Nephron (organoid): ENCODE data around the gene MECP2.

Experiments
- H3K27ac Mint-ChIP-seq, 3 experiments: 2 replicates each; pipeline ENCODE4 v1.8.0; 2020; ENCODE audit warnings: mixed read lengths in 3 of 3, mild to moderate bottlenecking in 2 of 3, moderate library complexity in 1 of 3
- H3K27me3 Mint-ChIP-seq: 2 replicates; pipeline ENCODE4 v1.8.0; 2021; ENCODE audit warnings: low read depth, mild to moderate bottlenecking, moderate library complexity, mixed read lengths
- H3K36me3 Mint-ChIP-seq: 2 replicates; pipeline ENCODE4 v1.8.0; 2020; ENCODE audit warnings: low read depth, mixed read lengths
- H3K4me1 Mint-ChIP-seq: 2 replicates; pipeline ENCODE4 v1.8.0; 2020; ENCODE audit warnings: mixed read lengths
- H3K4me3 Mint-ChIP-seq, 3 experiments: 2 replicates each; pipeline ENCODE4 v1.8.0; 2020; ENCODE audit warnings: mild to moderate bottlenecking in 3 of 3, mixed read lengths in 3 of 3, moderate library complexity in 2 of 3
- H3K9me3 Mint-ChIP-seq: 2 replicates; pipeline ENCODE4 v1.8.0; 2020; ENCODE audit warnings: mixed read lengths
- TF ChIP-seq, protein P1 (sequence below), 3 experiments: fragments of 200-600 bp; sonication (generic); IDR thresholded peaks; one replicate each; pipeline ENCODE4 v1.5.0; 2021; ENCODE audit warnings: antibody characterized with exemption in 3 of 3; ENCODE audit not compliant: unreplicated experiment in 3 of 3

MECP2 gene

DNA sequence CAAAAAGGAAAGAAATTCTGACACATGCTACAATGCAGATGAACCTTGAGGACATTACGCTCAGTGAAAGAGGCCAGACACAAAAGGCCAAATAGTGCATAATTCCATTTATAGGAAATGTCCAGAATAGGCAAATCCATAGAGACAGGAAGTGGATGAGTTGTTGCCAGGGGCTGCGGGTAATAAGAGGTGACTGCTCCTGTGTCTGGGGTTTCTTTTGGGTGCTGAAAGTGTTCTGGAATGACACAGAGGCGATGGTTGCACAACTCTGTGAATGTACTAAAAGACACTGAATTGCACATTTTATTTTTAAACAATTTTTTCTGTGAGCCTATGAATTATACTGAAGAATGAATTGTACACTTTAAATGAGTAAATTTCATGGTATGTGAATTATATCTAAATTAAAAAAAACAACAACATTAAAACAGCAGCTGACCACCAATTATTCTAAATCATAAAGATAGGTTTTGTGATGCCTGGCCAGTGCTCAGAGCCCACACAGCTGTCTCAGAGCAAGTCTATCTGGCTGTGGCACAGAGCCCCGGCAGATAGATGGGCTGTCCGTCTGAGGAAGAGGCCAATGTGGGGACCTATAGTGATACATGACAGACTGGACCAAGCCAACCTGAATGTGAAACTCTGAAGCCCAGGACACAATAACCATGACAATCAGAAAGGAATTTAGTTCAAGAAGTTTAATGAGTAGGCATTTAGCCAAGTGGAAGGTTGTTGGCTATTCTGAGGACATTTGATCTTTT lies 54.3 kb downstream of the MECP2 start:
- TF ChIP-seq, protein P1, sequence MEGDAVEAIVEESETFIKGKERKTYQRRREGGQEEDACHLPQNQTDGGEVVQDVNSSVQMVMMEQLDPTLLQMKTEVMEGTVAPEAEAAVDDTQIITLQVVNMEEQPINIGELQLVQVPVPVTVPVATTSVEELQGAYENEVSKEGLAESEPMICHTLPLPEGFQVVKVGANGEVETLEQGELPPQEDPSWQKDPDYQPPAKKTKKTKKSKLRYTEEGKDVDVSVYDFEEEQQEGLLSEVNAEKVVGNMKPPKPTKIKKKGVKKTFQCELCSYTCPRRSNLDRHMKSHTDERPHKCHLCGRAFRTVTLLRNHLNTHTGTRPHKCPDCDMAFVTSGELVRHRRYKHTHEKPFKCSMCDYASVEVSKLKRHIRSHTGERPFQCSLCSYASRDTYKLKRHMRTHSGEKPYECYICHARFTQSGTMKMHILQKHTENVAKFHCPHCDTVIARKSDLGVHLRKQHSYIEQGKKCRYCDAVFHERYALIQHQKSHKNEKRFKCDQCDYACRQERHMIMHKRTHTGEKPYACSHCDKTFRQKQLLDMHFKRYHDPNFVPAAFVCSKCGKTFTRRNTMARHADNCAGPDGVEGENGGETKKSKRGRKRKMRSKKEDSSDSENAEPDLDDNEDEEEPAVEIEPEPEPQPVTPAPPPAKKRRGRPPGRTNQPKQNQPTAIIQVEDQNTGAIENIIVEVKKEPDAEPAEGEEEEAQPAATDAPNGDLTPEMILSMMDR (IDR thresholded peaks at IDR 0.05; ENCODE audit: unreplicated experiment in 3 of 3), result no peak
- peaks cover 34% of the 10 kb centered on the region for H3K36me3 Mint-ChIP-seq
- no peaks in the 10 kb centered on the region for H3K27me3 Mint-ChIP-seq
- H3K4me3 Mint-ChIP-seq, result no peak overlapping the region
- peaks cover 62% of the 10 kb centered on the region for H3K4me1 Mint-ChIP-seq
- peaks cover 3% of the 10 kb centered on the region for H3K9me3 Mint-ChIP-seq
- peak overlapping the region; percentile 23 to 96 (median 81) for H3K27ac Mint-ChIP-seq

GRCh38 chrX:154040863-154041262 lies 56.7 kb downstream of the MECP2 start:
- Mint-ChIP-seq H3K27ac (peak overlapping the region in 1 of 3 experiments; percentile 96), H3K4me3 (no peak overlapping the region), H3K9me3 (peaks cover 3% of the 10 kb centered on the region), H3K27me3 (no peaks in the 10 kb centered on the region), H3K36me3 (peaks cover 16% of the 10 kb centered on the region), H3K4me1 (peaks cover 43% of the 10 kb centered on the region)
- TF ChIP-seq, protein P1 (IDR thresholded peaks at IDR 0.05; ENCODE audit: unreplicated experiment in 3 of 3), result no peak

DNA sequence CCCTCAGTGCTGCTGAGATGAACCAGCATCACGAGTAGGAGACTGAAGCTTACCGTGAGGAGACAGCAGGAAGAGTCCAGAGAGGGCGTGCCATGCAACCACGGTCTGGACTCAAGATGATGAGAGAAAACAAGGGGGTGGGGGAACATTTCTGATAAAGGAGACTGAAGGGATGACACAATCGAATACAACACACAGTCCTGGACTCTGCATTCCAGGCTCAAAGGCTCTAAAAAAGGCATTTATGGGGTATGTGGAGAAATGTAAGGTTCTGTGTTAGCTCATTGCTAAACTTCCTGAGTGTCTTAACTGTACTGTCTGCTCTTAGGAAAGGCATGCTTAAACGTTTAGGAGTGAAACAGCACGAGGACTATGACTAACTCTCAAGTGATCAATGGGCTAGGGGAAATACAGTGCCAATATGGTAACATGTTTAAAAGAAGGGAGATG lies 57.2 kb downstream of the MECP2 start:
- Mint-ChIP-seq H3K9me3 (peaks cover 3% of the 10 kb centered on the region), H3K4me3 (no peak overlapping the region), H3K4me1 (peaks cover 40% of the 10 kb centered on the region), H3K27me3 (no peaks in the 10 kb centered on the region), H3K27ac (peak overlapping the region in 2 of 3 experiments; percentile 43 to 79), H3K36me3 (peaks cover 13% of the 10 kb centered on the region)
- TF ChIP-seq, protein P1 (IDR thresholded peaks at IDR 0.05; ENCODE audit: unreplicated experiment in 3 of 3), result no peak

DNA sequence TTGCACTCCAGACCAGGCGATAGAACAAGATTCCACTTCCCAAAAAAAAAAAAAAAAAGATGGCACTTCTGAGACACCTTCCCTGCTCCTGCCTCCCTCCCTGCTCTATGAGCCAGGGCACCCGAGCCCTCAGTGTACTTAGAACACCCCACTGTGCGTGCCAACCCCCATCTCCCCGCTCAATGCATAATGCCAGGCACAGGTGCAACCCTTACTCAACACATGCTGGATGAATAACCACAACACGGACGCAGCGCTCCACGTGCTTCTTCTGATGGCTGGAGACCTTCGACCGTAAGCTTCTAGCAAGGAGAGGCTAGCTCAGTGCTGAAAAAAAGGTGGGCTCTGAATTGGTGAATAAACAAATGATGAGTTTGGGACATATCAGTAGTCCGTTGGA lies 57.9 kb downstream of the MECP2 start:
- Mint-ChIP-seq H3K27me3 (no peaks in the 10 kb centered on the region), H3K27ac (peak overlapping the region in 1 of 3 experiments; percentile 79), H3K4me3 (no peak overlapping the region), H3K36me3 (peaks cover 17% of the 10 kb centered on the region), H3K4me1 (peaks cover 40% of the 10 kb centered on the region), H3K9me3 (peaks cover 3% of the 10 kb centered on the region)
- TF ChIP-seq, protein P1 (IDR thresholded peaks at IDR 0.05; ENCODE audit: unreplicated experiment in 3 of 3), result no peak

DNA sequence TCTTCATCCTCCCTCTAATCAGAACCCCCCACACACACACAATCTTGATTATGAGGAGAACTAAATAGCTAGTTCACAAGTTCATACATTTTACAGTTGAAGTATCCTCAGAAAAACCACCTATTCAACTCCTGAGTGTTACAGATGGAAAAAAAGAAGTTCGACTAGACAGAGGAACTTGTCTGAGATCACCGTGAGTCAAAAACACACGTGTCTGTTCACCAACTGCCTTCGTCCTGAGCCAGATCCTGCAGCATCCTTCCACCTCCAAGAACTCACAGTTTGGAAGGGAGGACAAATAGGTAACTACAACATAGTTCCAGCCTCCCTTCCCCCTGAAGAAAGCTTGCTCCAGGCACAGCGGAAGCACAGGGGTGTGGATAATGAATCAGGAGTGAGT lies 58.9 kb downstream of the MECP2 start:
- Mint-ChIP-seq H3K36me3 (peaks cover 17% of the 10 kb centered on the region), H3K27me3 (no peaks in the 10 kb centered on the region), H3K27ac (peak overlapping the region in 2 of 3 experiments; percentile 5 to 41), H3K9me3 (peaks cover 3% of the 10 kb centered on the region), H3K4me1 (peaks cover 33% of the 10 kb centered on the region), H3K4me3 (no peak overlapping the region)
- TF ChIP-seq, protein P1 (IDR thresholded peaks at IDR 0.05; ENCODE audit: unreplicated experiment in 3 of 3), result no peak

DNA sequence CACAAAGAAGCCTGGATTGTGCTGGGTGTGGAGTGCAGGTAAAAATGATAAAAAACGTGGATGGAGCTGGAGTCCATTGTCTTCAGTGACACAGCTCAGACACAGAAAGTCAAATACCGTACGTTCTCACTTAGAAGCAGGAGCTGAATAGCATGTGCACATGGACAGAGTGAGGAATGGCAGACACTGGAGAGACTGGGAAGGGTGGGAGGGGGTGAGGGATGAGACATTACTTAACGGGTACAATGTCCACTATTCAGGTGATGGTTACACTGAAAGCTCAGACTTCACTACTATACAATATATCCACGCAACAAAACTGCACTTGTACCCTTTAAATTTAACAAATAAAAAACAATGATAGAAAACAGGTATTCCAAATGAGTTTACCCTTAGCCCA lies 59.8 kb downstream of the MECP2 start:
- Mint-ChIP-seq H3K27me3 (no peaks in the 10 kb centered on the region), H3K4me1 (peaks cover 24% of the 10 kb centered on the region), H3K4me3 (no peak overlapping the region), H3K27ac (no peak overlapping the region), H3K9me3 (peaks cover 3% of the 10 kb centered on the region), H3K36me3 (peaks cover 17% of the 10 kb centered on the region)
- TF ChIP-seq, protein P1 (IDR thresholded peaks at IDR 0.05; ENCODE audit: unreplicated experiment in 3 of 3), result no peak
